Fibroblast of villous mesenchyme (primary cell): ENCODE data around the gene PRCC. TPM values are rescaled to one million over a fixed set of nuclear protein-coding genes. Genes with fewer than 3 reads are reported as not detected.

Experiments
- DNase-seq: peaks from one replicate; pipeline ENCODE4 v3.0.0-alpha.2; 2010; ENCODE audit warnings: low read depth
- H3K4me3 ChIP-seq: 2 replicates; pipeline ENCODE4 v1.5.1; 2011; ENCODE audit warnings: low read depth, mild to moderate bottlenecking, low read length
- CTCF ChIP-seq: IDR thresholded peaks from 2 replicates; pipeline ENCODE4 v1.5.1; 2012; ENCODE audit warnings: low read depth, mild to moderate bottlenecking, low read length; ENCODE audit not compliant: insufficient read depth
- total RNA-seq: library from RNA; depleted of rRNA; stranded (reverse); fragments of >200 nt; gene quantifications from 2 replicates; pipeline ENCODE4 v1.2.3, GENCODE V29; 2012

Gene PRCC
- total RNA-seq, 1 donor = 19.0 TPM

GRCh38 chr1:156839426-156840109 lies 72.2 kb downstream of the PRCC start:
- no peak overlapping the region for H3K4me3 ChIP-seq
- TF ChIP-seq CTCF = no peak
- DNase-seq = no peak

- no peak for DNase-seq
- no peak for TF ChIP-seq CTCF
- no peak overlapping the region for H3K4me3 ChIP-seq
Measured at GRCh38 chr1:156840186-156840897, 73.0 kb downstream of the PRCC start.

- no peak for DNase-seq
- TF ChIP-seq CTCF = no peak
- no peak overlapping the region for H3K4me3 ChIP-seq
Measured at GRCh38 chr1:156840898-156841279, 73.6 kb downstream of the PRCC start.

- no peak overlapping the region for H3K4me3 ChIP-seq
- DNase-seq = no peak
- TF ChIP-seq CTCF = no peak
Measured at GRCh38 chr1:156841295-156841855, 74.0 kb downstream of the PRCC start.

- DNase-seq = no peak
- no peak overlapping the region for H3K4me3 ChIP-seq
- no peak for TF ChIP-seq CTCF
Measured at GRCh38 chr1:156842618-156843300, 75.4 kb downstream of the PRCC start.

- no peak for DNase-seq
- TF ChIP-seq CTCF = no peak
- no peak overlapping the region for H3K4me3 ChIP-seq
Measured at GRCh38 chr1:156844102-156844501, 76.8 kb downstream of the PRCC start.
